OCI-LY7 (cell line): ENCODE data around the gene AGRN.

Source experiments
- CTCF ChIP-seq: fragments of 200-600 bp; sonication (generic); conservative IDR thresholded peaks from 2 replicates; pipeline ENCODE4 v1.5.1; 2014; ENCODE audit warnings: mild to moderate bottlenecking, antibody characterized with exemption, low read length, moderate library complexity, mixed read lengths
- EZH2phosphoT487 ChIP-seq: fragments of 200-600 bp; sonication (generic); IDR thresholded peaks from 2 replicates; pipeline ENCODE4 v1.6.1; 2018; ENCODE audit warnings: low read depth, borderline replicate concordance, mild to moderate bottlenecking, mixed run types, antibody characterized with exemption, low read length, moderate library complexity, mixed read lengths

- TF ChIP-seq CTCF (no peak), EZH2phosphoT487 (no peak)
Measured at GRCh38 chr1:1086911-1087341, 67.0 kb downstream of the AGRN start.
